ENCODE results near the gene ARPC1A.
"Not testable (repeated sequence)": the region's sequence is repeated elsewhere in the genome, so short reads cannot be mapped to it uniquely, and the experiment has no call there.

The ARPC1A gene

GRCh38 chr7:99372275-99373090 is 46.8 kb downstream of the ARPC1A start:
- H3K4me3 ChIP-seq (ENCODE audit: low read length), result no peak overlapping the region
- WGBS, result 85% methylated on average over 21 of the region's 21 CpGs
- no peaks in the 10 kb centered on the region for H3K27me3 ChIP-seq (ENCODE audit: insufficient read depth, low read length)
- no peak overlapping the region for H3K27ac ChIP-seq (ENCODE audit: low read depth, low read length)
- H3K36me3 ChIP-seq (ENCODE audit: insufficient read depth, low read length), result no peaks in the 10 kb centered on the region; the same call in 1 of the 2 replicates
- no peak overlapping the region for H3K9ac ChIP-seq (ENCODE audit: low read depth, low read length)
- no peaks in the 10 kb centered on the region for H3K4me1 ChIP-seq (ENCODE audit: insufficient read depth, low read length)
- no peaks in the 10 kb centered on the region for H3K9me3 ChIP-seq (ENCODE audit: insufficient read depth, low read depth, low read length)

GRCh38 chr7:99373091-99374066 is 47.7 kb downstream of the ARPC1A start:
- peak overlapping the region; percentile 85; the same call in 1 of the 2 replicates for H3K9ac ChIP-seq (ENCODE audit: low read depth, low read length)
- no peak overlapping the region for H3K27ac ChIP-seq (ENCODE audit: low read depth, low read length)
- 85% methylated on average over 41 of the region's 41 CpGs for whole genome bisulfite sequencing

GRCh38 chr7:99374111-99375064 is 48.7 kb downstream of the ARPC1A start, which contains the start of gene ARPC1B:
TSS of gene ARPC1B (plus strand) at chr7:99374730. CDS start at chr7:99385715, 10,985 bp downstream.
- Histone ChIP-seq H3K4me1 (ENCODE audit: insufficient read depth, low read length) (no peaks in the 10 kb centered on the region), H3K9ac (ENCODE audit: low read depth, low read length) (peak within 1 kb of the TSS; percentile 85), H3K27me3 (ENCODE audit: insufficient read depth, low read length) (no peaks in the 10 kb centered on the region), H3K9me3 (ENCODE audit: insufficient read depth, low read depth, low read length) (no peaks in the 10 kb centered on the region), H3K4me3 (ENCODE audit: low read length) (peak within 1 kb of the TSS; percentile 91), H3K27ac (ENCODE audit: low read depth, low read length) (peak within 1 kb of the TSS; percentile 80), H3K36me3 (ENCODE audit: insufficient read depth, low read length) (peaks cover 7% of the 10 kb centered on the region)
- WGBS, result 1% methylated on average over 95 of the region's 95 CpGs

More at GRCh38 chr7:99373091-99374066, 47.7 kb downstream of the ARPC1A start:
- no peaks in the 10 kb centered on the region for H3K4me1 ChIP-seq (ENCODE audit: insufficient read depth, low read length)
- H3K4me3 ChIP-seq (ENCODE audit: low read length), result peak overlapping the region; percentile 91
- no peaks in the 10 kb centered on the region for H3K27me3 ChIP-seq (ENCODE audit: insufficient read depth, low read length)
- H3K9me3 ChIP-seq (ENCODE audit: insufficient read depth, low read depth, low read length), result no peaks in the 10 kb centered on the region
- peaks cover 7% of the 10 kb centered on the region for H3K36me3 ChIP-seq (ENCODE audit: insufficient read depth, low read length)

- no peaks in the 10 kb centered on the region for H3K4me1 ChIP-seq (ENCODE audit: insufficient read depth, low read length)
- no peaks in the 10 kb centered on the region for H3K9me3 ChIP-seq (ENCODE audit: insufficient read depth, low read depth, low read length)
- 6% methylated on average over 57 of the region's 58 CpGs for WGBS
- no peak overlapping the region for H3K27ac ChIP-seq (ENCODE audit: low read depth, low read length)
- H3K9ac ChIP-seq (ENCODE audit: low read depth, low read length), result peak overlapping the region; percentile 24; the same call in 1 of the 2 replicates
- no peaks in the 10 kb centered on the region for H3K27me3 ChIP-seq (ENCODE audit: insufficient read depth, low read length)
- H3K4me3 ChIP-seq (ENCODE audit: low read length), result peak overlapping the region; percentile 91
- peaks cover 7% of the 10 kb centered on the region for H3K36me3 ChIP-seq (ENCODE audit: insufficient read depth, low read length)
Measured at GRCh38 chr7:99375070-99375807, 49.5 kb downstream of the ARPC1A start.

- Histone ChIP-seq H3K4me1 (ENCODE audit: insufficient read depth, low read length) (no peaks in the 10 kb centered on the region), H3K9ac (ENCODE audit: low read depth, low read length) (no peak overlapping the region), H3K27ac (ENCODE audit: low read depth, low read length) (no peak overlapping the region), H3K27me3 (ENCODE audit: insufficient read depth, low read length) (no peaks in the 10 kb centered on the region), H3K4me3 (ENCODE audit: low read length) (no peak overlapping the region), H3K36me3 (ENCODE audit: insufficient read depth, low read length) (peaks cover 17% of the 10 kb centered on the region), H3K9me3 (ENCODE audit: insufficient read depth, low read depth, low read length) (no peaks in the 10 kb centered on the region)
- 80% methylated on average over 7 of the region's 7 CpGs for WGBS
Measured at GRCh38 chr7:99379043-99379577, 53.4 kb downstream of the ARPC1A start.

GRCh38 chr7:99379693-99380031 is 54.0 kb downstream of the ARPC1A start:
- not testable (repeated sequence) for H3K9ac ChIP-seq (ENCODE audit: low read depth, low read length); H3K9me3 ChIP-seq (ENCODE audit: insufficient read depth, low read depth, low read length); H3K4me3 ChIP-seq (ENCODE audit: low read length); H3K27me3 ChIP-seq (ENCODE audit: insufficient read depth, low read length); H3K27ac ChIP-seq (ENCODE audit: low read depth, low read length); H3K4me1 ChIP-seq (ENCODE audit: insufficient read depth, low read length)
- 93% methylated on average over 7 of the region's 7 CpGs for WGBS
- peaks cover 17% of the 10 kb centered on the region for H3K36me3 ChIP-seq (ENCODE audit: insufficient read depth, low read length)

GRCh38 chr7:99380032-99380822 is 54.5 kb downstream of the ARPC1A start:
- H3K27me3 ChIP-seq (ENCODE audit: insufficient read depth, low read length), result no peaks in the 10 kb centered on the region
- H3K9me3 ChIP-seq (ENCODE audit: insufficient read depth, low read depth, low read length), result no peaks in the 10 kb centered on the region
- 0 out of 2 replicates have a peak overlapping the region, but pooled peaks have one; percentile 27 for H3K9ac ChIP-seq (ENCODE audit: low read depth, low read length)
- H3K4me1 ChIP-seq (ENCODE audit: insufficient read depth, low read length), result no peaks in the 10 kb centered on the region
- H3K27ac ChIP-seq (ENCODE audit: low read depth, low read length), result no peak overlapping the region
- H3K4me3 ChIP-seq (ENCODE audit: low read length), result no peak overlapping the region
- WGBS, result 86% methylated on average over 11 of the region's 12 CpGs
- H3K36me3 ChIP-seq (ENCODE audit: insufficient read depth, low read length), result peaks cover 17% of the 10 kb centered on the region

- peaks cover 17% of the 10 kb centered on the region for H3K36me3 ChIP-seq (ENCODE audit: insufficient read depth, low read length)
- no peaks in the 10 kb centered on the region for H3K27me3 ChIP-seq (ENCODE audit: insufficient read depth, low read length)
- no peak overlapping the region for H3K4me3 ChIP-seq (ENCODE audit: low read length)
- no peaks in the 10 kb centered on the region for H3K4me1 ChIP-seq (ENCODE audit: insufficient read depth, low read length)
- no peak overlapping the region for H3K27ac ChIP-seq (ENCODE audit: low read depth, low read length)
- WGBS, result 95% methylated on average over 16 of the region's 16 CpGs
- no peaks in the 10 kb centered on the region for H3K9me3 ChIP-seq (ENCODE audit: insufficient read depth, low read depth, low read length)
- H3K9ac ChIP-seq (ENCODE audit: low read depth, low read length), result no peak overlapping the region
Measured at GRCh38 chr7:99380823-99381663, 55.3 kb downstream of the ARPC1A start.

- Histone ChIP-seq H3K4me3 (ENCODE audit: low read length) (no peak overlapping the region), H3K9me3 (ENCODE audit: insufficient read depth, low read depth, low read length) (no peaks in the 10 kb centered on the region), H3K36me3 (ENCODE audit: insufficient read depth, low read length) (peaks cover 23% of the 10 kb centered on the region), H3K27ac (ENCODE audit: low read depth, low read length) (no peak overlapping the region), H3K4me1 (ENCODE audit: insufficient read depth, low read length) (no peaks in the 10 kb centered on the region), H3K27me3 (ENCODE audit: insufficient read depth, low read length) (no peaks in the 10 kb centered on the region), H3K9ac (ENCODE audit: low read depth, low read length) (no peak overlapping the region)
- WGBS, result 93% methylated on average over 7 of the region's 7 CpGs
Measured at GRCh38 chr7:99381664-99382075, 56.0 kb downstream of the ARPC1A start.

Measured in HUES64 (cell line).